Fibroblast of the aortic adventitia (primary cell): Measurements from ENCODE around the gene PSRC1. TPM values are rescaled to one million over a fixed set of nuclear protein-coding genes. Genes with fewer than 3 reads are reported as not detected.
"Not testable (repeated sequence)": the region's sequence is repeated elsewhere in the genome, so short reads cannot be mapped to it uniquely, and the experiment has no call there.

Experiments used
- DNase-seq: peaks from one replicate; pipeline ENCODE4 v3.0.0-alpha.2; 2010; ENCODE audit warnings: low read depth
- H3K4me3 ChIP-seq: 2 replicates; pipeline ENCODE4 v1.5.1; 2011; ENCODE audit warnings: low read depth, mild to moderate bottlenecking, control low read depth, low read length, moderate library complexity
- total RNA-seq: library from RNA; depleted of rRNA; stranded (reverse); fragments of >200 nt; gene quantifications from 2 replicates; pipeline ENCODE4 v1.2.3, GENCODE V29; 2012; ENCODE audit warnings: low replicate concordance
- TF ChIP-seq, protein P1 (sequence below): IDR thresholded peaks from 2 replicates; pipeline ENCODE4 v1.5.1; 2011; ENCODE audit warnings: mild to moderate bottlenecking, low read length, control low read depth, inconsistent platforms; ENCODE audit not compliant: insufficient read depth

The PSRC1 gene
- total RNA-seq, 1 donor: 19.0 TPM

DNA sequence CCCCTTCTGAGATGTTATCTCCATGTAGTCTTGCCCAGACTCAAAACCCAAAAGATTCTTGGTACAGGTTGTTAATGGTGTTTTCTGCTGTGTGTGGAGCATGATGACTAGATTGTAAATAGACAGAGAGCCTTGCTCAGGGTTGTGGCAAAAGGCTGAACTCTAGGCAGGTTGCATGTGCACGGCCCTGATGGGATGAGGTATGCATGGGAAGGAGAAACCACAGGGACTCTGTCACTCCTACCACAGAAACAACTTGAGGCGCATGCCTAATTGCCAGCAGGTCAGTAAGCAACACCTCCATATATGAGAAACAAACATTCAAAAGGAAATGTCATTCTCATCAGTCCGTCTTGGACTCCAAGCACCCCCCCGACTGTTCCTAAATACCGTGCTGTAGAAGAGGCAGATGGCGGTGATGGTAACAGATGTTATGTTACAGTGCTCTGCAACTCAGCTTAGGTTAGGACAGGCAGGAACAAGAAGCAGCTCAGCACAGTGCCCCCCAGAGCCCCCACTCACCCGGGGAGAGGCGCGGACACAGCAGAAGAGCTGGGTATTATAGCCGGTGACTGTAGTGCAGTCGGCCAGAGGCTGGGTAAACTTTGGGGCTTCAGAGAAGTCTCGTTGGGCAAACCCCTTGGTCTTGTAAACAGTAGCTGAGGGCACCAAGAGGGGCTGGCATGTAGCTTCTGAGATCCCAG, 12.9 kb upstream of the PSRC1 start:
- TF ChIP-seq, protein P1, sequence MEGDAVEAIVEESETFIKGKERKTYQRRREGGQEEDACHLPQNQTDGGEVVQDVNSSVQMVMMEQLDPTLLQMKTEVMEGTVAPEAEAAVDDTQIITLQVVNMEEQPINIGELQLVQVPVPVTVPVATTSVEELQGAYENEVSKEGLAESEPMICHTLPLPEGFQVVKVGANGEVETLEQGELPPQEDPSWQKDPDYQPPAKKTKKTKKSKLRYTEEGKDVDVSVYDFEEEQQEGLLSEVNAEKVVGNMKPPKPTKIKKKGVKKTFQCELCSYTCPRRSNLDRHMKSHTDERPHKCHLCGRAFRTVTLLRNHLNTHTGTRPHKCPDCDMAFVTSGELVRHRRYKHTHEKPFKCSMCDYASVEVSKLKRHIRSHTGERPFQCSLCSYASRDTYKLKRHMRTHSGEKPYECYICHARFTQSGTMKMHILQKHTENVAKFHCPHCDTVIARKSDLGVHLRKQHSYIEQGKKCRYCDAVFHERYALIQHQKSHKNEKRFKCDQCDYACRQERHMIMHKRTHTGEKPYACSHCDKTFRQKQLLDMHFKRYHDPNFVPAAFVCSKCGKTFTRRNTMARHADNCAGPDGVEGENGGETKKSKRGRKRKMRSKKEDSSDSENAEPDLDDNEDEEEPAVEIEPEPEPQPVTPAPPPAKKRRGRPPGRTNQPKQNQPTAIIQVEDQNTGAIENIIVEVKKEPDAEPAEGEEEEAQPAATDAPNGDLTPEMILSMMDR: no peak
- DNase-seq: no peak
- no peak overlapping the region for H3K4me3 ChIP-seq

DNA sequence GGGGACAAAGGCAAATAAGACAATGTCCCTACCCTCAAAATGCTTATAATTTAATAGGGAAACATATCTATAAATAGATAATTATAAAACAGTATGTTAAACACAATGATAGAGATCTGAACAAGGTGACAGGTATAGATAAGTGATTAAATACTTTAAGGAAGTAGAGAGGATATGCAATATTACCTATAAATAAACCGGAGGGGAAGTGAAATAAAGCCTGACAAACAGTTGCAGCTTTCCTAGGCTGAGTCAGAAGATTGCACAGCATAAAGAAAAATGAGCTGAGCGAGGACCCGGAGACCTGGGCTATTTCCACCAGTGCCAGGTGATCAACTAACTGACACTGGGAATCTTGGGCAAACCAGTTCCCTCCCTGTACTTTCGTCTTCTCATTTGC, 11.5 kb upstream of the PSRC1 start:
- TF ChIP-seq, protein P1: no peak
- no peak overlapping the region for H3K4me3 ChIP-seq
- DNase-seq: no peak

DNA sequence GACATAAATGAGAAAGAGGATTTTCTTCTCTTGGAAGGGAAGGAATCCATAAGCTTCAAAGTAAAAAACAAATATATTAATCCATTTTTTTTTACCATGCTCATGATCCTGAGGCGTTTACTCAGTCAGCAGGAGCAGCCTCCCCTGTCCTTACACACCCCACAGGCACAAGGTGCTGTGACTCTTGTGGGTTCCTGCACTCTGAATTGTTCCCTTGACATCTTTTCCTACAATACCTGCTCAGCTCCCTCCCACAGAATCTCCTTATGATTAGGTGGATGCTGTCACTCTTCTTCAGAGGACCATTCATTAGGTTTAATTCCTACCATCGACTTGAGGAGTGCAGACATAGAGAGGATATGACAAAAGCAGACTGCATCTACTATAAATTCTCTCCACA, 10.1 kb upstream of the PSRC1 start:
- H3K4me3 ChIP-seq: no peak overlapping the region
- DNase-seq: no peak
- TF ChIP-seq, protein P1: no peak

DNA sequence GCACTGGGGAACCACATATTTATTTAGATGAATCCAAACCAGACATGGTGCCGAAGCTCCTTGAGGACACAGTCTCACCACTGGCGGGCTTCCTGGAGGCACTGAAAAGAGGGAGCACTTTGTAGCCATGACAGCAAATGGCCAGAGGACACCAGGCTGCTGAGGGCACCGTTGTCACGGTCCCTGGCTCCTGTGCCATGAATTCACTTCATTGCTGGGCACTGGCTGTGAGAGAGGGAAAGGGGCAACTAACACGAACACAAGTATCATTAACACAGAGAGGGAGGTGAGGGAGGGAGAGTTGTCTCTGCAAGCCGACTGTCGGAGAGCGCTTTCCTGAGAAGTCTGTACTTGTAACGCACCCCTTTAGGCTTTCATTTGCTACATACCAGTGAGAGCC, 9.4 kb upstream of the PSRC1 start:
- H3K4me3 ChIP-seq: no peak overlapping the region
- TF ChIP-seq, protein P1: no peak
- DNase-seq: no peak

DNA sequence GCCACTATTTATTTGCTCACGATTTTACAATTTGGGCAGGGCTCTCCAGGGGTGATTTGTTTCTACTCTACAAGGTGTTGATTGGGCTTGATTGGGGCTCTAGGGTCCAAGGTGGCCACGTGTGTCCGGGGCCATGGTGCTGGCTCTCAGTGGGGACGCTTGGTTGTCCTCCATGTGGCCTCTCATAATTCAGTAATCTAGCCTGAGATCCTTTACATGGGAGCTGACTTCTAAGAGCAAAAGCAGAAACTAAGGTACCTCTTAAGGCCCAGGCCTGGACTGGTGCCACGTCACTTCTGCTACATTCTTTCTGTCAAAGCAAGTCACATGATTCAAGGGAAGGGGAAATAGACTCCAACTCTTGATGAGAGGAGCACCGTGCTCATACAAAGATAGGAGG, 8.1 kb upstream of the PSRC1 start:
- TF ChIP-seq, protein P1: no peak
- no peak for DNase-seq
- H3K4me3 ChIP-seq: no peak overlapping the region

DNA sequence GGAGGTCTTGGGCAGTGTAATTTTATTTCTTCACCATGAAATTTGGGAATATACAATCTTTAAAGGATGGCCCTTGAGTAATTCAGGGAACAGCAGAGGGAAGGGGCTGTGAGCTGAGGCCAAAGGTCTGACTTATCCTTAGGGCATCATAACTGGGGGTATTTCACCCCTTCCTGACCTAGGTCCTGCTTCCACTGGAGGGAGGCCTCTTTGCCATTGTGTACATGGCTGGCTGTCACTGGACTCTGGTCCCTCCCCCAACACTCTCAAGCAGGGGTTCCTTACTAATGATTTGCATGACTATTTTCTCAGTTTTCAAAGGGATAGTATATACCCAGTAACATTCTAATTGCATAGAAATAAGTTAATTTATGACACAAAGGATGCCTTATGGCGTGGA, 7.2 kb upstream of the PSRC1 start:
- TF ChIP-seq, protein P1: no peak
- no peak for DNase-seq

DNA sequence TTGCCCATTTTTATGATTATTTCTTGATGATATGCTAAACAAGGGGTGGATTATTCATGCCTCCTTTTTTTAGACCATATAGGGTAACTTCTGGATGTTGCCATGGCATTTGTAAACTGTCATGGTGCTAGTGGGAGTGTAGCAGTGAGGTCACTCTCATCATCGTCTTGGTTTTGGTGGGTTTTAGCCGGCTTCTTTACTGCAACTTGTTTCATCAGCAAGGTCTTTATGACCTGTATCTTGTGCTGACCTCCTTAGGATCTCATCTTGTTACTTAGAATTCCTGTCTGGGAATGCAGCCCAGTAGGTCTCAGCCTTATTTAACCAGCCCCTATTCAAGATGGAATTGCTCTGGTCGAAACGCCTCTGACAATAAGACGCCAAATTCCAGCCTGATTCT, 3.8 kb upstream of the PSRC1 start:
- H3K4me3 ChIP-seq, DNase-seq: not testable (repeated sequence)

More for the DNA sequence above, 7.2 kb upstream of the PSRC1 start:
- H3K4me3 ChIP-seq: no peak overlapping the region
